GM12878 (cell line): ENCODE measurements around the gene LSAMP. TPM values are rescaled to one million over a fixed set of nuclear protein-coding genes. Genes with fewer than 3 reads are reported as not detected.

Experiments
- ATAC-seq: fragments of 200-7000 bp; cut with Tn5 transposase; 3 replicates; pipeline ENCODE4 v1.9.1; 2020; ENCODE audit warnings: mild to moderate bottlenecking, moderate library complexity
- BruUV-seq: library from RNA; stranded (reverse); fragments of 400-500 nt; replicated peaks from 2 replicates; lab custom pipeline; 2021; lab: Mats Ljungman, UMichigan
- CTCF ChIA-PET: fragments of 300-600 bp; sonication (Branson Sonifier 250); formaldehyde crosslinking; extraction: SDS; loops from one replicate; lab custom pipeline; 2021; ENCODE audit warnings: inconsistent platforms; lab: Yijun Ruan, JAX
- POLR2A ChIA-PET: fragments of 350-600 bp; formaldehyde crosslinking; extraction: SDS; loops from one replicate; lab custom pipeline; 2021; ENCODE audit warnings: inconsistent platforms; lab: Charles Lee
- RAD21 ChIA-PET: fragments of 300-600 bp; sonication (Branson Sonifier 250); formaldehyde crosslinking; loops from one replicate; lab custom pipeline; 2023; ENCODE audit warnings: antibody characterized with exemption; ENCODE audit not compliant: unreplicated experiment; lab: Charles Lee
- SMC1A ChIA-PET: fragments of 300-600 bp; sonication (Branson Sonifier 250); formaldehyde crosslinking; loops from one replicate; lab custom pipeline; 2023; ENCODE audit not compliant: unreplicated experiment, uncharacterized antibody; lab: Charles Lee
- DNase-seq: peaks from one replicate; pipeline ENCODE4 v3.0.0-alpha.2; 2011; ENCODE audit warnings: low read depth, low spot score
- FAIRE-seq: peaks from 3 replicates; lab custom pipeline; 2011; peaks lifted over from hg19 to GRCh38; lab: Jason Lieb, UNC
- H2AFZ ChIP-seq: 2 replicates; pipeline ENCODE4 v1.6.0; 2011; ENCODE audit warnings: low read depth, low read length, control low read depth; ENCODE audit not compliant: control insufficient read depth
- H3K27ac ChIP-seq: 2 replicates; pipeline ENCODE4 v1.5.1; 2011; ENCODE audit warnings: control low read depth; ENCODE audit not compliant: control insufficient read depth, insufficient read depth
- H3K27me3 ChIP-seq, 2 experiments: replicated peaks in 1 of 2; 2 replicates each; pipeline versions ENCODE4 v1.6.0 to v1.6.1; 2011; ENCODE audit warnings: low read length in 1 of 2; ENCODE audit not compliant: control insufficient read depth in 2 of 2, insufficient read depth in 2 of 2
- H3K36me3 ChIP-seq, 2 experiments: 2 replicates each; pipeline ENCODE4 v1.5.1; 2011; ENCODE audit warnings: low read length in 1 of 2; ENCODE audit not compliant: control insufficient read depth in 2 of 2, insufficient read depth in 2 of 2
- H3K4me1 ChIP-seq: 2 replicates; pipeline ENCODE4 v1.6.1; 2011; ENCODE audit warnings: mild to moderate bottlenecking, low read length, moderate library complexity, mixed read lengths; ENCODE audit not compliant: control insufficient read depth, insufficient read depth
- H3K4me2 ChIP-seq: 2 replicates; pipeline ENCODE4 v1.6.0; 2011; ENCODE audit warnings: control low read depth; ENCODE audit not compliant: control insufficient read depth, insufficient read depth
- H3K4me3 ChIP-seq: fragments of 200-600 bp; sonication (generic); 2 replicates; pipeline ENCODE4 v1.5.1; 2016
- H3K79me2 ChIP-seq: 2 replicates; pipeline ENCODE4 v1.6.0; 2011; ENCODE audit warnings: low read length; ENCODE audit not compliant: control insufficient read depth, insufficient read depth
- H3K9ac ChIP-seq: 2 replicates; pipeline ENCODE4 v1.8.0; 2011; ENCODE audit warnings: low read length, control low read depth, mixed read lengths; ENCODE audit not compliant: control insufficient read depth, insufficient read depth
- H3K9me3 ChIP-seq: replicated peaks from 3 replicates; pipeline ENCODE4 v1.5.1; 2011; ENCODE audit warnings: mild to moderate bottlenecking, low read length; ENCODE audit not compliant: control insufficient read depth, insufficient read depth
- H4K20me1 ChIP-seq: 2 replicates; pipeline ENCODE4 v1.6.0; 2011; ENCODE audit not compliant: control insufficient read depth, insufficient read depth
- ASH2L ChIP-seq: fragments of 300-600, 200-600 bp; sonication (generic); IDR thresholded peaks from 2 replicates; pipeline ENCODE4 v1.6.1; 2017; ENCODE audit warnings: low read depth, mild to moderate bottlenecking, borderline replicate concordance
- CBX3 ChIP-seq: fragments of 200-600 bp; sonication (generic); IDR thresholded peaks from 2 replicates; pipeline ENCODE4 v1.6.1; 2016; ENCODE audit warnings: low read depth, borderline replicate concordance
- DPF2 ChIP-seq: fragments of 450-650 bp; IDR thresholded peaks from 2 replicates; pipeline ENCODE4 v1.6.1; 2017; ENCODE audit warnings: mild to moderate bottlenecking
- FOS ChIP-seq: IDR thresholded peaks from 3 replicates; pipeline ENCODE4 v1.6.1; 2011; ENCODE audit warnings: borderline replicate concordance; ENCODE audit not compliant: insufficient read length; ENCODE audit errors: extremely low read depth
- IRF4 ChIP-seq: IDR thresholded peaks from 2 replicates; pipeline ENCODE4 v1.6.1; 2011; ENCODE audit warnings: low read depth, low read length
- POLR2A ChIP-seq: IDR thresholded peaks from 2 replicates; pipeline ENCODE4 v1.6.1; 2011; ENCODE audit warnings: low read depth, mild to moderate bottlenecking, low read length
- RCOR1 ChIP-seq: conservative IDR thresholded peaks from 2 replicates; pipeline ENCODE4 v1.6.1; 2012; ENCODE audit warnings: low read depth, low read length, improper control_type of control experiment
- RUNX3 ChIP-seq: IDR thresholded peaks from 2 replicates; pipeline ENCODE4 v1.6.1; 2012; ENCODE audit warnings: low read length, inconsistent platforms
- SREBF1 ChIP-seq: IDR thresholded peaks from 2 replicates; pipeline ENCODE4 v1.6.1; 2012; ENCODE audit warnings: mild to moderate bottlenecking, low read length
- SREBF2 ChIP-seq: IDR thresholded peaks from 2 replicates; pipeline ENCODE4 v1.6.1; 2012; ENCODE audit warnings: mild to moderate bottlenecking, low read length
- ZNF622 ChIP-seq: fragments of 450-650 bp; IDR thresholded peaks from 2 replicates; pipeline ENCODE4 v1.6.1; 2017; ENCODE audit warnings: mild to moderate bottlenecking, inconsistent platforms
- ZSCAN29 ChIP-seq: fragments of 450-650 bp; IDR thresholded peaks from 2 replicates; pipeline ENCODE4 v1.6.1; 2017; ENCODE audit warnings: mild to moderate bottlenecking, moderate library complexity
- WGBS: methylation state at CpG from one replicate; pipeline ENCODE4 v1.1.6; 2016; ENCODE audit warnings: low lambda C conversion rate; ENCODE audit not compliant: insufficient replicate concordance, insufficient coverage; ENCODE audit errors: missing lambda C conversion rate; 5-methylcytosine and 5-hydroxymethylcytosine counted together
- in situ Hi-C: fragments of 300-500 bp; cut with MboI; formaldehyde crosslinking; loops from 9 replicates; pipeline ENCODE4 v1.14.3; 2018; ENCODE audit warnings: mixed read lengths
- intact Hi-C: fragments of 100-400 bp; cut with micrococcal nuclease; formaldehyde crosslinking; loops from one replicate; pipeline ENCODE4 v1.14.2; 2022; ENCODE audit not compliant: unreplicated experiment
- polyA plus RNA-seq, 11 experiments: library from polyadenylated mRNA; depleted of rRNA in 4 of 11; unstranded in 6 of 11; stranded (reverse) in 5 of 11; fragments of >200 nt; fragmentation: Nextera tagmentation in 4 of 11; fragmentation: Illumina TruSeq in 1 of 11; extraction: Ambion mirVana in 4 of 11; extraction: Trizol in 1 of 11; gene quantifications; 1 replicate in 1 of 11; 2 replicates in 10 of 11; pipeline versions ENCODE4 v1.2.1 to v1.2.3, GENCODE V29; 2011 to 2016; ENCODE audit warnings: inconsistent platforms in 2 of 11, missing spikeins in 2 of 11, low read depth in 1 of 11
- total RNA-seq, 4 experiments: library from RNA; depleted of rRNA in 3 of 4; stranded (reverse); fragments of >200 nt in 3 of 4; fragmentation: Illumina TruSeq in 1 of 4; extraction: Trizol in 1 of 4; gene quantifications; 2 replicates each; pipeline versions ENCODE4 v1.2.1 to v1.2.3, GENCODE V29; 2013 to 2021
- TF ChIP-seq, protein P1 (sequence below): fragments of 450-650 bp; IDR thresholded peaks from 2 replicates; pipeline ENCODE4 v1.6.1; 2017; ENCODE audit warnings: borderline replicate concordance
- TF ChIP-seq, protein P2 (sequence below): IDR thresholded peaks from 2 replicates; pipeline ENCODE4 v1.6.1; 2011; ENCODE audit warnings: borderline replicate concordance, low read depth, mild to moderate bottlenecking, moderate library complexity, mixed read lengths, low read length; ENCODE audit not compliant: insufficient read depth; ENCODE audit errors: extremely low read length
- TF ChIP-seq, protein P3 (sequence below): fragments of 450-650 bp; IDR thresholded peaks from 2 replicates; pipeline ENCODE4 v1.6.1; 2017; ENCODE audit warnings: mild to moderate bottlenecking, moderate library complexity
- TF ChIP-seq, protein P4 (sequence below): fragments of 450-650 bp; IDR thresholded peaks from 2 replicates; pipeline ENCODE4 v1.6.1; 2018; ENCODE audit warnings: mild to moderate bottlenecking, low read depth, moderate library complexity; ENCODE audit not compliant: partially characterized antibody

Gene LSAMP
- total and polyA plus RNA-seq, 10 of the 15 experiments (the other 5 are each of a cell fraction or from before 2014, with no cell fraction given): 2.0 to 12.7 (median 6.5) TPM

DNA sequence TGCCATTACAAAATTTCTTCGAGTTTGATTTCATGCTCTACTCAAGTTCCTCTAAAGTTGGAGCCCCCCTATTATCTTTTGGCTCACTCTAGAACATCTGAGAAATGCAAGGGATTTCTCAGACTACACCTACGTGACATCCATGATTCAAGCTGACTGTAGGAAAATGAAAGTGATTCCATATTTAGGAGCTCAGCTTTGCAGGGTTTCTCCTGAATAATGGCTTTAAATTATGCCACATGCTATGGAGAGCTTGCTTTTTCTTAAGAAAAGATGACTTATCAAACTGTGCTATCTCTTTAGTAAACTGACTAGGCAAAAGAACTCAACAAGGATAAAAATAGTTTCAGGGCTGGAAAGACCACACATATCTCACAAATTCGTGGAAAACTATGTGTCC, 292.1 kb downstream of the LSAMP start:
- Histone ChIP-seq H3K27ac (no peak overlapping the region), H3K27me3 (no peaks in the 10 kb centered on the region), H3K36me3 (no peaks in the 10 kb centered on the region), H3K4me1 (no peaks in the 10 kb centered on the region), H3K4me2 (no peak overlapping the region), H3K9me3 (no peaks in the 10 kb centered on the region), H3K79me2 (no peaks in the 10 kb centered on the region), H3K9ac (no peak overlapping the region), H3K4me3 (no peak overlapping the region), H4K20me1 (no peaks in the 10 kb centered on the region), H2AFZ (no peak overlapping the region)
- DNase-seq (no peak), FAIRE-seq (no peak), ATAC-seq (no peak)
- ChIA-PET CTCF (interaction anchor here (1.1 to 1.4 kb wide), 2 partner anchors 19 to 604 kb away, joined by 3 to 4 read pairs; no protein-coding TSS in a partner anchor), POLR2A (no interaction called here), RAD21 (interaction anchor here (1.4 kb wide), 1 partner anchor 165 kb away, joined by 3 read pairs; no protein-coding TSS in a partner anchor), SMC1A (interaction anchor here (0.7 to 1.9 kb wide), 5 partner anchors 16 to 290 kb away, joined by 3 to 4 read pairs (median 3); no protein-coding TSS in a partner anchor)
- 0% methylated on average over 3 of the region's 3 CpGs for WGBS
- in situ Hi-C loops: no loop called here
- intact Hi-C loops: no loop called here
- no TSS peak for BruUV-seq
- TF ChIP-seq, protein P1, sequence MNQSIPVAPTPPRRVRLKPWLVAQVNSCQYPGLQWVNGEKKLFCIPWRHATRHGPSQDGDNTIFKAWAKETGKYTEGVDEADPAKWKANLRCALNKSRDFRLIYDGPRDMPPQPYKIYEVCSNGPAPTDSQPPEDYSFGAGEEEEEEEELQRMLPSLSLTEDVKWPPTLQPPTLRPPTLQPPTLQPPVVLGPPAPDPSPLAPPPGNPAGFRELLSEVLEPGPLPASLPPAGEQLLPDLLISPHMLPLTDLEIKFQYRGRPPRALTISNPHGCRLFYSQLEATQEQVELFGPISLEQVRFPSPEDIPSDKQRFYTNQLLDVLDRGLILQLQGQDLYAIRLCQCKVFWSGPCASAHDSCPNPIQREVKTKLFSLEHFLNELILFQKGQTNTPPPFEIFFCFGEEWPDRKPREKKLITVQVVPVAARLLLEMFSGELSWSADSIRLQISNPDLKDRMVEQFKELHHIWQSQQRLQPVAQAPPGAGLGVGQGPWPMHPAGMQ: no peak
- TF ChIP-seq RCOR1: no peak
- TF ChIP-seq RUNX3: no peak
- TF ChIP-seq SREBF1: no peak
- no peak for TF ChIP-seq DPF2
- no peak for TF ChIP-seq FOS
- TF ChIP-seq, protein P2, sequence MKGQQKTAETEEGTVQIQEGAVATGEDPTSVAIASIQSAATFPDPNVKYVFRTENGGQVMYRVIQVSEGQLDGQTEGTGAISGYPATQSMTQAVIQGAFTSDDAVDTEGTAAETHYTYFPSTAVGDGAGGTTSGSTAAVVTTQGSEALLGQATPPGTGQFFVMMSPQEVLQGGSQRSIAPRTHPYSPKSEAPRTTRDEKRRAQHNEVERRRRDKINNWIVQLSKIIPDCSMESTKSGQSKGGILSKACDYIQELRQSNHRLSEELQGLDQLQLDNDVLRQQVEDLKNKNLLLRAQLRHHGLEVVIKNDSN: no peak
- no peak for TF ChIP-seq CBX3
- TF ChIP-seq, protein P3, sequence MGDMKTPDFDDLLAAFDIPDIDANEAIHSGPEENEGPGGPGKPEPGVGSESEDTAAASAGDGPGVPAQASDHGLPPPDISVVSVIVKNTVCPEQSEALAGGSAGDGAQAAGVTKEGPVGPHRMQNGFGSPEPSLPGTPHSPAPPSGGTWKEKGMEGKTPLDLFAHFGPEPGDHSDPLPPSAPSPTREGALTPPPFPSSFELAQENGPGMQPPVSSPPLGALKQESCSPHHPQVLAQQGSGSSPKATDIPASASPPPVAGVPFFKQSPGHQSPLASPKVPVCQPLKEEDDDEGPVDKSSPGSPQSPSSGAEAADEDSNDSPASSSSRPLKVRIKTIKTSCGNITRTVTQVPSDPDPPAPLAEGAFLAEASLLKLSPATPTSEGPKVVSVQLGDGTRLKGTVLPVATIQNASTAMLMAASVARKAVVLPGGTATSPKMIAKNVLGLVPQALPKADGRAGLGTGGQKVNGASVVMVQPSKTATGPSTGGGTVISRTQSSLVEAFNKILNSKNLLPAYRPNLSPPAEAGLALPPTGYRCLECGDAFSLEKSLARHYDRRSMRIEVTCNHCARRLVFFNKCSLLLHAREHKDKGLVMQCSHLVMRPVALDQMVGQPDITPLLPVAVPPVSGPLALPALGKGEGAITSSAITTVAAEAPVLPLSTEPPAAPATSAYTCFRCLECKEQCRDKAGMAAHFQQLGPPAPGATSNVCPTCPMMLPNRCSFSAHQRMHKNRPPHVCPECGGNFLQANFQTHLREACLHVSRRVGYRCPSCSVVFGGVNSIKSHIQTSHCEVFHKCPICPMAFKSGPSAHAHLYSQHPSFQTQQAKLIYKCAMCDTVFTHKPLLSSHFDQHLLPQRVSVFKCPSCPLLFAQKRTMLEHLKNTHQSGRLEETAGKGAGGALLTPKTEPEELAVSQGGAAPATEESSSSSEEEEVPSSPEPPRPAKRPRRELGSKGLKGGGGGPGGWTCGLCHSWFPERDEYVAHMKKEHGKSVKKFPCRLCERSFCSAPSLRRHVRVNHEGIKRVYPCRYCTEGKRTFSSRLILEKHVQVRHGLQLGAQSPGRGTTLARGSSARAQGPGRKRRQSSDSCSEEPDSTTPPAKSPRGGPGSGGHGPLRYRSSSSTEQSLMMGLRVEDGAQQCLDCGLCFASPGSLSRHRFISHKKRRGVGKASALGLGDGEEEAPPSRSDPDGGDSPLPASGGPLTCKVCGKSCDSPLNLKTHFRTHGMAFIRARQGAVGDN: no peak
- TF ChIP-seq ASH2L: no peak
- TF ChIP-seq ZSCAN29: no peak
- TF ChIP-seq, protein P4, sequence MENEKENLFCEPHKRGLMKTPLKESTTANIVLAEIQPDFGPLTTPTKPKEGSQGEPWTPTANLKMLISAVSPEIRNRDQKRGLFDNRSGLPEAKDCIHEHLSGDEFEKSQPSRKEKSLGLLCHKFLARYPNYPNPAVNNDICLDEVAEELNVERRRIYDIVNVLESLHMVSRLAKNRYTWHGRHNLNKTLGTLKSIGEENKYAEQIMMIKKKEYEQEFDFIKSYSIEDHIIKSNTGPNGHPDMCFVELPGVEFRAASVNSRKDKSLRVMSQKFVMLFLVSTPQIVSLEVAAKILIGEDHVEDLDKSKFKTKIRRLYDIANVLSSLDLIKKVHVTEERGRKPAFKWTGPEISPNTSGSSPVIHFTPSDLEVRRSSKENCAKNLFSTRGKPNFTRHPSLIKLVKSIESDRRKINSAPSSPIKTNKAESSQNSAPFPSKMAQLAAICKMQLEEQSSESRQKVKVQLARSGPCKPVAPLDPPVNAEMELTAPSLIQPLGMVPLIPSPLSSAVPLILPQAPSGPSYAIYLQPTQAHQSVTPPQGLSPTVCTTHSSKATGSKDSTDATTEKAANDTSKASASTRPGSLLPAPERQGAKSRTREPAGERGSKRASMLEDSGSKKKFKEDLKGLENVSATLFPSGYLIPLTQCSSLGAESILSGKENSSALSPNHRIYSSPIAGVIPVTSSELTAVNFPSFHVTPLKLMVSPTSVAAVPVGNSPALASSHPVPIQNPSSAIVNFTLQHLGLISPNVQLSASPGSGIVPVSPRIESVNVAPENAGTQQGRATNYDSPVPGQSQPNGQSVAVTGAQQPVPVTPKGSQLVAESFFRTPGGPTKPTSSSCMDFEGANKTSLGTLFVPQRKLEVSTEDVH: no peak
- TF ChIP-seq SREBF2: no peak
- TF ChIP-seq ZNF622: no peak
- no peak for TF ChIP-seq POLR2A
- no peak for TF ChIP-seq IRF4
